GM12891 (cell line): ENCODE data around the gene TECTB.

Experiments
- POLR2A ChIP-seq: IDR thresholded peaks from 2 replicates; pipeline ENCODE4 v1.6.1; 2011; ENCODE audit warnings: low read depth, low read length, control low read depth
- POLR2AphosphoS5 ChIP-seq: IDR thresholded peaks from 2 replicates; pipeline ENCODE4 v1.6.1; 2011; ENCODE audit warnings: low read depth, low read length, control low read depth
- TAF1 ChIP-seq: IDR thresholded peaks from 2 replicates; pipeline ENCODE4 v1.6.1; 2011; ENCODE audit warnings: low read depth, low read length, control low read depth

- no peak for TF ChIP-seq POLR2AphosphoS5
- TF ChIP-seq POLR2A, result no peak
- no peak for TF ChIP-seq TAF1
These were observed 40.4 kb upstream of the TECTB start for GRCh38 chr10:112242769-112243168.
